HG03378 (cell line): ENCODE results near the gene TWF2.

Source experiments
- ATAC-seq: cut with Tn5 transposase; IDR thresholded peaks from one replicate; pipeline ENCODE4 v1.9.1; 2021; ENCODE audit warnings: mild to moderate bottlenecking, moderate library complexity; ENCODE audit not compliant: unreplicated experiment

Gene TWF2

DNA sequence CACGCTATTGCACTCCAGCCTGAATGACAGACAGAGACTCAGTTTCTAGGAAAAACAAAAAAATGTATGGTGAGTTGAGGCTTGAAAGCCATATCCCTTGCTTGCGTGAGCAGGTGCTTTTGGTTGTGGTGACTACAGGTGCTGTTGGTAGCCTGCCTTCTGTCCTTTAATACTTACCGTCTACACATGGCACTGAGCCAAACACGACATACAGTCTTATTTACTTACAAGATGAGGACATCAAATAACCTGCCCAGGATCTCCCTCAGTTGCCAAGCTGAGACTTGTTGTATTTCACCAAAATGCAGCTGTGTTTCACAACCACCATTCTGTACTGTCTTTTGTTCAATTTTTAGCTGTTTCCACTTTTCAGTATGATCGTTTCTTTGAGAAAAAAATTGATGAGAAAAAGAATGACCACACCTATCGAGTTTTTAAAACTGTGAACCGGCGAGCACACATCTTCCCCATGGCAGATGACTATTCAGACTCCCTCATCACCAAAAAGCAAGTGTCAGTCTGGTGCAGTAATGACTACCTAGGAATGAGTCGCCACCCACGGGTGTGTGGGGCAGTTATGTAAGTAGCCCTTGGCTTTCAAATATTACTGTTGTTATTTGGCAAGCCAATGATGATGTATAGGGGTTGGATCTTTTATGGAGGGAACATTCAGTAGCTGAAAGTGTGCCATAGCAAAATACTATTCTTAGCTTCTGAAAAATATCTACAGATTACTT is 34.5 kb downstream of the TWF2 start:
- ATAC-seq = no peak

DNA sequence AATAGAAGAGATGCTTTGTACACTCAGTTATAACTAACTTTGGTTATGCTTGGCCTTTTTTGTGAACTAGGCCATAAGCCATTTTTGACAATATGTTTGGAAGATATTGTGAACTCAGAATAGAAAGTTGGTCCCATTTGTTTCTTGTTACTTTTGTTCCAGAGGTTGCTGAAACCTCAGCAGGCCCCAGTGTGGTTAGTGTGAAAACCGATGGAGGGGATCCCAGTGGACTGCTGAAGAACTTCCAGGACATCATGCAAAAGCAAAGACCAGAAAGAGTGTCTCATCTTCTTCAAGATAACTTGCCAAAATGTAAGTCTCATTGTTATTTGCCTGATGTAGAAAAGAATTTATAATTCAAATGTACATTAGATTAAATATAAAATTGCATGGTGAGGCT is 35.3 kb downstream of the TWF2 start:
- ATAC-seq = no peak

DNA sequence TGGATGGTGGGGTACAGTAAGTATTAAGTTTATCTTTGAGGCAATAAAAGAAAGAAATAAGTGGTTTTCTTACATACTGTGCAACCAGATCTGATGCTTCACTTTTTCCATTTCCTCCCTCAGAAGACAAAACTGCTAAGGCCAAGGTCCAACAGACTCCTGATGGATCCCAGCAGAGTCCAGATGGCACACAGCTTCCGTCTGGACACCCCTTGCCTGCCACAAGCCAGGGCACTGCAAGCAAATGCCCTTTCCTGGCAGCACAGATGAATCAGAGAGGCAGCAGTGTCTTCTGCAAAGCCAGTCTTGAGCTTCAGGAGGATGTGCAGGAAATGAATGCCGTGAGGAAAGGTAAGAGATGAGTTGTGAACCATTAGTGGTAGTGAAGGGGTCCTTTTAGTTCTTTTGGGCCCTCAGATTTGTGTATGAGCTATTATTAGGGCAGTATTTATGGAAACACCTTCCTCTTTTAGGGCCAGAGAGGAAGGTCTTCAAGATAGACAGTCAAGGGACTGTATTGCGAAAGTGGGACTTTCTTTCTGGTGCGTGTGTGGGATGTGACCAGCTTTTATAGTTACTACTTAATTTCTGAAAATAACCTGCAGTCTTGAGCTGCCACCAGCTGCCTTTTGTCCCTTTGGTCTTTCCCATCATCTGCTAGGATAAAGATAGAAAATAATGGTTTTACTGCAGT is 36.4 kb downstream of the TWF2 start:
- ATAC-seq = no peak

DNA sequence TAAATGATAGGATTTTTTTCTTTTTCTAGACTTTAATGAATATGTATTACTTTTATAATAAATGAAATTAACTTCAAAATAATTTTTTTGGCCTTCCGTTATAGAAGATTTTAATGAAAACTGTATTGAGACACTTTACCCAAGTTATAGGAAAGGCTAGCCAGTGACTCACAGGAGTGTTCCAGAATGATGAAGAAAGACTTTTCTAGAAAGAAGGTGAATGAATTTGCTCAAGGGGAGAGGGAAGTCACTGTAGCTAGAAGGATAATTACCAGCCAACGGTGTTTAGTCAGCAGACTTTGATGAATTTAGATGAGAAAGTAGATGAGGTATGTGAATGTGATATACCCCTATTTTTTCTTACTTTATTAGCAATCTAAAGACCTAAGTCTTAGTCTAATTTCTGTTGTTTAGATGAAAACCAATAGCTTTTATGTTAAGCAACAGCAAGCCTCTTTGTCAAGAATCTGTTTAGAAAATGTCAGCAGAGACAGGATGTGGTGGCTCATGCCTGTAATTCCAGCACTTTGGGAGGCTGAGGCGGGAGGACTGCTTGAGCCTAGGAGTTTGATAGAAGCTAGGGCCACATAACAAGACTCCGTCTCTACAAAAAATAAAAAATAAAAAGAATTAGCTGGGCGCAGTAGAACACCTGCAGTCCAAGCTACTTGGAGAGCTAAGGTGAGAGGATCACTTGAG is 37.8 kb downstream of the TWF2 start:
- ATAC-seq = no peak

DNA sequence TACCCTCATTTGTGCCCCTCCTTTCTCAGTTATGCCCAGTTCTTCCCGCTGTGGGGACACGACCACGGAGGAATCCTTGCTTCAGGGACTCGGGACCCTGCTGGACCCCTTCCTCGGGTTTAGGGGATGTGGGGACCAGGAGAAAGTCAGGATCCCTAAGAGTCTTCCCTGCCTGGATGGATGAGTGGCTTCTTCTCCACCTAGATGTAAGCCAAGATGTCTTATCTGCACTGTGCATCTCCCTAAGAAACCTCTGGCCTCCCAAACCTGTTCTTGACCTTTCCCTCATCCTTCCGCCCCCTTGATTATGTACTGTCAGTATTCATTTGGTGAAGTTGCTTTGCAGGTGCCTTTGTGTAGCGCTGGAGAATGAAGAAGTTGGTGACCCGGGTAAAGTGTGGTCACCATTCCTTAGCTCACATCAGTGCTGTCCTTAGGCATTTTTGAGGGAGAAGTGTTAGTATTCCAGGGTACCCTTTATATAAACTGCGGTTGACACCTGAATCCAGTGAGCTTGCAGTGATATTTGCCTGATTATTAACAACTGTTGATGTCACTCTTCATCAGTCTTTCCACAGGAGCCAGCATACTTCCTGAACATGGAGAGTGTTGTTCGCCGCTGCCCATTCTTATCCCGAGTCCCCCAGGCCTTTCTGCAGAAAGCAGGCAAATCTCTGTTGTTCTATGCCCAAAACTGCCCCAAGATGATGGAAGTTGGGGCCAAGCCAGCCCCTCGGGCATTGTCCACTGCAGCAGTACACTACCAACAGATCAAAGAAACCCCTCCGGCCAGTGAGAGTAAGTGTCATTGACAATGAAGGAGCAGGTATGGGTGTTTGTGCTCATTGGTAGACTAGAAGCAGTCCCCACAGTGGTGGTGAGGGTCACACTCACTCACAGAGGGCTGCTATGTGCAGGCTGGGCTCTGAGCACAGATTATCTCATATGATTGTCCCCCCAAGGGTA is 40.0 kb downstream of the TWF2 start:
- no peak for ATAC-seq

DNA sequence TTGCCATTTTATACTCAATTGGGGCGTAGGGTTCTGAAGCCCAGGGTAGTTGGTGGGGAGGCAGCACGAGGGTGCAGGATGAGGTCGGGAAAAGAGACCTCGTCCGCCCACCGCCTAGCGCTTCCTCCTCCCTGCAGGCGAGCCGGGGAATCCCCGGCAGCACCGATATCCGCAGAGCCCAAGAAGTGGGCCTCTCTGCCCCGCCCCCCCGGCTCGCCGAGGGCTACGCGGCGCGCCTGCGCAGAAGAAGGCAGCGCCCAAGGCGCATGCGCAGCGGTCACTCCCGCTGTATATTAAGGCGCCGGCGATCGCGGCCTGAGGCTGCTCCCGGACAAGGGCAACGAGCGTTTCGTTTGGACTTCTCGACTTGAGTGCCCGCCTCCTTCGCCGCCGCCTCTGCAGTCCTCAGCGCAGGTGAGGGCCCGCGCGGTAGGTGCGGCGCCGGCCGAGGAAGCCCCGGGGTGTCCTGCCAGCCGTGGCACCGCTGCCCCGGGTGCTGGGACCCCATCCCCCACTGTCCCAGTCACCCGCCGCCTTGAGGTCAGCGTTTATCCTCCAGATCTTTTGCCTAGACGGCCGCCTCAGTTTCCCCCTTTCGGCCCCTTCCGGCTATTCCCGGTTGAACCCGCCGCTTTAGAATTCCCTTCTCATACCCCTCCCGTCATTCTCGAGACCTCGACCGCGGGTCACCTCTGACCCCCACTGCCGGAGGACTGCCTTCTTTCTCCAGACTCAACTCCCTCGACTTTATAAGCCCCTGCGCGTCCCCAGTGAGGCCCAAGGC is 40.9 kb downstream of the TWF2 start, which contains the start of gene ALAS1:
TSS of gene ALAS1 (plus strand) at position 319 of the 784 bp plus-strand sequence. CDS start 1,082 bp downstream, outside the sequence.
- peak; percentile 82 for ATAC-seq

DNA sequence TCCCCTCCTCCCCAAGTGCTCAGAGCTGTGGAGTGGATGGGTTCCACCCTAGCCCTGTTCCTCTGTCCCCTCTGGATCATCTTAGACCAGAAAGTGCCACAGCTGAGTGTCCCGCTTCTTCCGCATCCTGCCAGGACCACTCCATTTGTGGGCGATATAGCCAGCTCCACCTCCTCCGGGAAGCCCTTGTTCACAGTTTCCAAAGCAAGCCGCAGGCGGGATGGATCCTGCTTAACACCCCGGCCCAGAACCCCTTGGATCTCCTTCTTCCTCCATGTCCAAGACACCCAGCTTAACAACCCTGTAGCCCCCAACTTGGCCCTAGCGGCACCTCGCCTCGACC is 41.5 kb downstream of the TWF2 start:
- ATAC-seq = no peak

DNA sequence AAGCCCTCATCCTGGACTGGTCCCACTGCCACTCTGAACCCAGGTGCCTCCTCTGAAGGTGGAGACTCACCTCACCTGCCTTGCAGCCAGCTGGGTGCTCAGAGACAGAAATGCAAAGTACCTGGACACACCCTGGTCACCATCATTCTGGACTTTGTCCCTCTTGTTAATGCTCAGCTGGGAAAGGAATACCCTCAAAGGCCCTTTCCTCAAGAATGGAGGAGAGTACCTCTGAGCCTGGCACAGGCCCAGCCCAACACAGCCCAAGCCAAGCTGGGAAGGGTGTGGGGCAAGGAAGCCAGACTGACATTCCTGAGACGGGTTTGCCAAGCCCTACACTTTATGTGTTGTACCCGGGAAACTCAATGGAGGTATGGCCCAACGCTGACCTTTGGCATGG is 42.0 kb downstream of the TWF2 start:
- no peak for ATAC-seq

DNA sequence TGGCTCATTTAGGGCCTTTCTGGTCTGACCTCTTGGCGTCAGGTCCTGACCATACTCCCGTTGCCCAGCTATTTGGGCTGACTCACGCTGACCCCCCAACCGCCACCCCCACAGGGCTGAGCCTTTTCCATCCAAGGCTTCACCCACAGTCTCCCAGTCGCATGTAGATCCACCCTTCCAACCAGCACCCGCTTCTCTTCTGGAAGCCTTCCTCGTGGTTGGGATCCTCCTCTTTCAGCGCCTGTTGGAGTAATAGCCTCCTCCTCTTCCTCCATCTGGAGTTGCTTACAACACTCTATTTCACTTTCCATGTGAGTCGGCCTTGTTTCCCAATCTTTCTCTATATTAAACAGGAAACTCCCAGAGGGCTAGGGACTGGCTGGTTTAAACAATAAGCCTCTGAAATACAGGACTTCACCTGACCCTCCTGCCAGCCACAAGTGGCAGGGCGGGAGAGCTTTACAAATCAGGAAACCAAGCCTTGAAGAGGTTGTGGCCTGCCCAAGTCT is 43.1 kb downstream of the TWF2 start:
- no peak for ATAC-seq

DNA sequence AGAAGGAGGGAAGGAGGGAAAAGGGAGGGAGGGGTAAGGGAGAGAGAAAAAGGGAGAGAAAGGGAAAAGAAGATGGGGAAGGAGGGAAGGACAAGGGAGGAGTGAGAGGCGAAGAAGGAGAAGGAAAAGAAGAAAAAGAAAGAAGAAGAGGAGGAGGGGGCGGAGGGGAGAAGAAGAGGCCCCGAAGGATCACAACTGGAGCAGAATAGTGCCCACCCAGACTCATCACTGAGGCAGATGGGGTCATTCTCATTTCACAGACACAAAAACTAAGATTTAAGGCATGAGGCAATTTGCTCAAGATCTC is 43.7 kb downstream of the TWF2 start:
- no peak for ATAC-seq

DNA sequence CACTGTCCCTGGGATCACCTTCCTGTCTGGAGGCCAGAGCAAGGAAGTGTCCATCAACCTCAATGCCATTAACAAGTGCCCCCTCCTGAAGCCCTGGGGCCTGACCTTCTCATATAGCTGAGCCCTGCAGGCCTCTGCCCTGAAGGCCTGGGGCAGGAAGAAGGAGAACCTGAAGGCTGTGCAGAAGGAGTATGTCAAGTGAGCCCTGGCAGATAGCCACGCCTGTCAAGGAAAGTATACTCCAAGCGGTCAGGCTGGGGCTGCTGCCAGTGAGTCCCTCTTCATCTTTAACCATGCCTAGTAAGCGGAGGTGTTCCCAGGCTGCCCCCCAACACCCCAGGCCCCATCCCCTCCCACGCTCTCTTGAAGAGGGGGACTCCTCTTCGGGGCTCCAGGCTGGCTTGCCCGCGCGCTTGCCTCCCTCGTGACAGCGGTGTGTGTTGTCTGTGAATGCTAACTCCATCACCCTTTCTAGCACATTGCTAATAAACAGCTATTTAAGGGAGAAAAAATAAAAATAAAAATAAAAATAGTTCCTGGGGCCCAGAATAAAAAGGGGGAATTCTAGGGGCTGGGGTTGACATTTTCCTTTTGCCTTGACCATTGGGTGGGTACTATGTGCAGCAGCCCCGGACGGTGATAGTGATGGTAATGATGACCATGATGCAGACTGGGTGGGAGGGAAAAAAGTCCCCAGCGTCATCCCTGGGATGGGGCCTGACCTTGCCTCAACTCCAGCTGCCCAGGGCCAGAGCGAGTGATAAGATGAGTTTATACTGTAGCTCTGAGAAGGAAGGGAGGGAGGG is 44.3 kb downstream of the TWF2 start:
- ATAC-seq = no peak

DNA sequence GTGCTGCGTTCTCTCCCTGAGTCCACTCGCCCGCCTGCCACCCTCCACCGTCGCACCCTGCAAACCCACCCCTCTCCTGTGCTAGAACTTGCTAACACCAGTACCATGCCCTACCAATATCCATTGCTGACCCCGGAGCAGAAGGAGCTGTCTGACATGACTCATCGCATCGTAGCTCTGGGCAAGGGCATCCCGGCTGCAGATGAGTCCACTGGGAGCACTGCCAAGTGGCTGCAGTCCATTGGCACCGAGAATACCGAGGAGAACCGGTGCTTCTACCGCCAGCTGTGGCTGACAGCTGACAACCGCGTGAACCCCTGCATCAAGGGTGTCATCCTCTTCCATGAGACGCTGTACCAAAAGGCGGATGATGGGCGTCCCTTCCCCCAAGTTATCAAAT is 45.9 kb downstream of the TWF2 start:
- ATAC-seq = no peak

DNA sequence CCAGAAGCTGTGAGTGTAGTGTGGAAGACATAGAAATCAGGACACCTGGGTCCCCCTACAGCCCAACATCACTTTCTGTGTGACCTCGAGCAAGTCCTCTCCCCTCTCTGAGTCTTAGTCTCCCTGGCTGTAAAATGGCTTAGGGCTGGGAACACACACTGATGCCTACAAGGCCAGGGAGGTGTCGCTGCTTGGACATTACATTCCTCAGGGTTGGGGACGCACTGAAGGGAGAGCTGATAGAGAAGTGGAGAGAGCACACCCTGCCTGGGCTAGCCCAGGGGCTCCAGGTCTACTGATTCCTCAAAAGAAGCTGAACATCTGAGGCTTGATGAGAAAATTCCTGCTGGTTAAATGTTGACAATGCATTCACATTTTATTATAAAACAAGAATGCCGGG is 47.3 kb downstream of the TWF2 start:
- ATAC-seq = no peak

DNA sequence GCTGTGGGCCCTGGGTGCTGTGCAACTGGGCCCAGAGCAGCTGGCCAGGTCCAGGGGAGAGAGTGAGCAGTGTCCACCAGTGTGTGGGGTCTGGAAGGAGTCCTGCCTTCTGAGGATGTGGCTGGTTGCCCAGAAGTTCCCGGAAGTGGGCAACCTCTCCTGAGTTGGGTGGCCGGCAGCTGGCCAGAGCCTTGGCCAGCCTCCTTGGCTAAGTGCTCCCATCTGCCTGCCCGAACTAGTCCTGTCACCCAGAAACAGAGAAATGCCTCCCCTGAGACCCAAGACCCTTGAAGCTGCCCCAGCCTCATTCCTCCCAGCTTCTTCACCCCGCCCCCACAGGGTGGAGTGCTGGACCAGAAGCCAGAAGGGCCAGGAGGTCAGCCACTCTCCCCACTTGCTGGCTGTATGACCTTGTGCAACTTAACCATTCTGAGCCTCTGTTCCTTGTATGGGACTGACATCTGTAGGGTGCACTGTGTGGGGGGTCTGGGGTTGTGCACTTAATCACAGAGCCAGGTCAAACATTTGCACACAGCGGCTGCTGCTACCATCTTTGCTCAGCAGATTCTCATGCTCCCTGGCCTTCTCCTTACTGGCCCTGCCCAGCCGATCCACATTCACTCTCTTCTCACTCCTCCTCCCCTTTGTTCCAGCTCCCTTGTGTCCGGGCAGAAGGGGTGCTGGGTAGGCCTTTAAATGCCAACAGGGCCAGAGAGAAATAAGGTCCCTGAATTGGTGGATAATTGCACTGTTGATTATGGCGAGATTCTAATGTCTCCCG is 48.5 kb downstream of the TWF2 start:
- no peak for ATAC-seq

DNA sequence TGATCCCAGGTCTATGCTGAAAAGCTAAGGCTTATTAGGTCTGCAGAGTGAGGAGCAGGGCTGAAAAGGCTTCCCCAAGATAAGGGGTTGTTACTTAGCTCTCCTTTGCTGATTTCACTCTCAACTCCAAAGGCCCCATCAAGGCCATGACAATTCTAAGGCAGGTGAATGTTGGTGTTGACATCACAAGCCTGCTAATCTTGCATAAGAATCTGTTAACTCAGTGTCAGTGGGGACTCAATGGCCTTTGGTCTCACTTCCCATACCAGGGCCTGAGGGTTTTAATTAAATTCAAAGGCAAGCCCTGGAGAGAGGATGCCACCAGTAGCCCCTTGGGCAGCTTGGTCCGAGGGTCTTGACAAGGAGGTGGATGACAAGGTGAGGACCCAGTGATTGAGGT is 50.4 kb downstream of the TWF2 start:
- no peak for ATAC-seq

DNA sequence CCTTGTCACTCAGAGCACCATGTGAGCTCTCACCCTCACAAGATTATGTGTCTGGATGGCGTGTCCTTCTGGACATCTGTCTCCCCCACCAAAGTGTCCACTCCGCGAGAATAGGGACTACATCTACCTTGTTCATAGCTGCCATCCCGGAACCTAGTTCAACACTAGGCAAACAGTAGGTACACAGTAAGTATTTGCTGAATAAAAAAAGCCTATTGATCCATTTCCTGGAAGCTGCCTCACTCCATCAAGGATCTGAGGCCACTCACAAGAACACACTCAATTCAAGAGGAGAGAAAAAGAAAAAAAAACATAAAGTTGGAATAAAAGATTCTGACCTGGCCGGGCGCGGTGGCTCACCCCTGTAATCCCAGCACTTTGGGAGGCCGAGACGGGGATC is 52.2 kb downstream of the TWF2 start:
- ATAC-seq = no peak

DNA sequence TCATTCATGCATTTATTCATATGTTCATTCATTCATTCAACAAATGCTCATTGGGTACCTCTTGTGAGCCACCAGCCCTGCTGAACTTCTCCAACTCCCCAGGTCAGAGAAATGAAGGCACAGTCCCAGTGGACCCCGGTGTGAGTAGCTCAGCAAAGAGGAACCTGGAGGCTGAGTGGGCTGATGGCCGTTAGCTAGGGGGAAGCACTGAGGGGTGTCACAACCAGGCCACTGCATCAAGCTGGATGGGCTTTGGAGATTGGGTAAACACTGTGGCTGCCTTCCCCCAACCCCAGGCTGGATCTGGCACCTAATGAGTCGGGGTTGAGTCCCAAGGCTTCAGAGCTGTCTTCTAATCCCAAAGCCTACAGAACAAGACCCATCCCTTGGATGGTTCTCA is 53.1 kb downstream of the TWF2 start:
- no peak for ATAC-seq

DNA sequence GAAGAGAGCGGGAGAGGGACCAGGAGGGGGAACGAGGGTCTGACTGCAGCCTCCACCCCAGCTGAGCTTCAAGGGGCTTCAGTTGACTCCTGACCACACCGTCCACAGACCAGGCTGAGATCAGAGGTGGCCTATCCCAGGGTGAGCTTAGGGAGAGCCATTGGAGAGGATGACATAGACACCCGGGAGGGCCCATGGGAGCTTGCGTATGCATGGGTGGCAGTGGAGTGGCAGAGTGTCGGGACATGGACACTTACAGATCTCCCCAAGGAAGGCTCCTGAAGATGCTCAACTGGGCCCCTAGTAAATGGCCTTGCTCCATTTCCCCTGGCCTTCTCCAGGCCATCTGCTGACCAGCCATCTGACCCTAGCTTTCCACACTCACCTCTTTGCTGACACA is 53.6 kb downstream of the TWF2 start:
- no peak for ATAC-seq

DNA sequence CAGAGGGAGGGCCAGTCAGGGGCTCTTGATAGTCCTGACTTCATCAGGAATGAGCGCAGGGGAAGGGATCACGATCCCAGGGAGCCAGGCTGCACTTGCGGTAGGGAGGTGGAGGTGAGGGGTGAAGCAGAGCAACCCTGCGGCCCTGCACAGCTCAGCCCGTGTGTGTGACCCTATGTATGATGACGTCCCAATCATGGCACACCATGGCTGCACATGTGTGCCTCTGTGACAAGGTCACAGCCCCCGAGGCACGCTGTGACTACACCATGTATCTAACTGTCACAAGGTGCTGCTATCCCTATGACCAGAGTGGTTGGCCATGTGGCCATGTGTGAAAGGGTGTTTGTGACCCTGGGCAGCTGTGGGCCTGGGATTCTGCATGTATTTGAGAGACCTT is 54.3 kb downstream of the TWF2 start:
- ATAC-seq = no peak
